Natural killer cell treated with Interleukin-12 subunit alpha and Interleukin-12 subunit beta and Interleukin-15 and Interleukin-18, amount 100 ng/mL, for 72 hours (primary cell): ENCODE measurements around the gene DUSP1. TPM values are rescaled to one million over a fixed set of nuclear protein-coding genes. Genes with fewer than 3 reads are reported as not detected.
A peak's percentile ranks its signal among the peaks of the same experiment; 100 is the strongest.

ENCODE experiments used
- ATAC-seq, 2 donors: fragments of 150-1000 bp; cut with Tn5 transposase in 1 of 2; sonication (Bioruptor Pico), chemical (Tn5 transposase) in 1 of 2; 2 replicates each; pipeline ENCODE4 v1.10.0; 2021
- DNase-seq: peaks from one replicate; pipeline ENCODE4 v3.0.0; 2022; ENCODE audit warnings: low spot score
- H3K27ac Mint-ChIP-seq, 2 donors: 1 replicate in 1 of 2; 2 replicates in 1 of 2; pipeline ENCODE4 v1.8.0; 2022; ENCODE audit warnings: mixed read lengths in 2 of 2, mild to moderate bottlenecking in 1 of 2, moderate library complexity in 1 of 2
- H3K27me3 Mint-ChIP-seq, 2 donors: 1 replicate in 1 of 2; 2 replicates in 1 of 2; pipeline ENCODE4 v1.8.0; 2022; ENCODE audit warnings: mixed read lengths in 2 of 2
- H3K36me3 Mint-ChIP-seq: one replicate; pipeline ENCODE4 v1.8.0; 2022; ENCODE audit warnings: mixed read lengths
- H3K4me1 Mint-ChIP-seq, 2 donors: 1 replicate in 1 of 2; 2 replicates in 1 of 2; pipeline ENCODE4 v1.8.0; 2022; ENCODE audit warnings: low read depth in 2 of 2, mixed read lengths in 2 of 2, mild to moderate bottlenecking in 1 of 2
- H3K4me3 Mint-ChIP-seq: one replicate; pipeline ENCODE4 v1.8.0; 2022; ENCODE audit warnings: mixed read lengths
- H3K9me3 Mint-ChIP-seq: 2 replicates; pipeline ENCODE4 v1.8.0; 2022; ENCODE audit warnings: mixed read lengths
- total RNA-seq, 2 donors: library from RNA; stranded (reverse); gene quantifications; one replicate each; pipeline ENCODE4 v1.2.3, GENCODE V29; 2022

DUSP1 gene
- total RNA-seq, 2 donors from 2014 or later, result 12.4 to 13.6 TPM

GRCh38 chr5:172805018-172805683 lies 34.2 kb upstream of the DUSP1 start:
- Mint-ChIP-seq H3K9me3 (no peaks in the 10 kb centered on the region), H3K36me3 (no peaks in the 10 kb centered on the region), H3K4me3 (peak overlapping the region; percentile 18), H3K4me1 (peaks cover 16 to 19% of the 10 kb centered on the region in 2 donors), H3K27ac (peak overlapping the region in 1 of 2 donors; percentile 67), H3K27me3 (no peaks in the 10 kb centered on the region)
- ATAC-seq (no peak), DNase-seq (no peak)

GRCh38 chr5:172802567-172803176 lies 31.7 kb upstream of the DUSP1 start:
- ATAC-seq (no peak), DNase-seq (no peak)
- Mint-ChIP-seq H3K4me3 (no peak overlapping the region), H3K4me1 (peaks cover 33 to 35% of the 10 kb centered on the region in 2 donors), H3K9me3 (no peaks in the 10 kb centered on the region), H3K36me3 (no peaks in the 10 kb centered on the region), H3K27ac (peak overlapping the region in 1 of 2 donors; percentile 20), H3K27me3 (no peaks in the 10 kb centered on the region)

DNA sequence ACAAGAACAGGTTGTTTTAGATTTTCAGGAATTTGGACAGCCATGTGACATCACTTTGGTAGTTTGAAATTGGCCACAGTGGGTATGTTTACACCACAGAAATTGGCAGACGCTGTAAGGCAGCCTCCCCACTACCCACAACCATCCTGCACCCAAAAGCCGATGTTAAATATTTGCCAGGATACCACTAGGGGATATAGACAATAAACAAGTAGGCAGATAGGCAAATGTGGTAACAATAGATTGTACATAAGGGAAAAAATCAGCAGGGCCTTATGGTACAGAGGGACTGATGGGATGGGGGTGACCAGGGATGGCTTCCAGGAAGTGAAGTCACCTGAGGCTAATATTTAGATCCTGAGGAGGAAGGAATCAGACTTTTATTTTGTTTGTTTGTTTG lies 31.1 kb upstream of the DUSP1 start:
- no peak for ATAC-seq
- no peak overlapping the region for H3K27ac Mint-ChIP-seq
- H3K4me3 Mint-ChIP-seq, result no peak overlapping the region

DNA sequence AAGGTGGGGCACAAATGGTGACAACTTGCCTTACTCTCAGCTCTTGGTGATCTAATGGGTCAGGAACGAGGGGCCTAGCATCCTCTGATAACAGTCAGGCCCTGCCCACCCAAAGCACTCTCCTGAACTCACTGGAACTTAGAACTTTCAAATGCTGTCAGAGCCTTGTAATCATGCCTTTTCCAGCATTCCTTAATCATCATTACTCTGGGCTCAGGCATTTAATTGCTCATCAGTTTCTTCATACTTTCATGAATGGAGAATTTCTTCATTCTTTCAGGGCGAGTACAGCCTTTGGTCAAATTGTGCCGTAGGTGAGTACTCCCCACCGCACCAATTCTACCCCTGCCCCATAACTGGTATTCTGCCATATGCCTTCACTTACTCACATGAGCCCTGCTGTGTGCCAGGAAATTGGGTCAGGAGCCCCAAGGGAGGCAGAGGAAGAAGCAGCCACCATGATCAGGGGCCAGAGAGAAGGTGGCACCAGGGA lies 30.2 kb upstream of the DUSP1 start:
- Mint-ChIP-seq H3K27me3 (peaks cover 0 to 3% of the 10 kb centered on the region in 2 donors), H3K9me3 (no peaks in the 10 kb centered on the region)

More for the DNA sequence above, 31.1 kb upstream of the DUSP1 start:
- Mint-ChIP-seq H3K27me3 (no peaks in the 10 kb centered on the region), H3K4me1 (peaks cover 32 to 33% of the 10 kb centered on the region in 2 donors), H3K9me3 (no peaks in the 10 kb centered on the region), H3K36me3 (no peaks in the 10 kb centered on the region)
- no peak for DNase-seq

GRCh38 chr5:172800088-172800551 lies 29.1 kb upstream of the DUSP1 start:
- ATAC-seq, result peak in 1 of 2 donors; percentile 50

More for the DNA sequence above, 30.2 kb upstream of the DUSP1 start:
- DNase-seq, result no peak
- no peaks in the 10 kb centered on the region for H3K36me3 Mint-ChIP-seq
- ATAC-seq, result no peak
- no peak overlapping the region for H3K27ac Mint-ChIP-seq
- no peak overlapping the region for H3K4me3 Mint-ChIP-seq
- H3K4me1 Mint-ChIP-seq, result peaks cover 26% of the 10 kb centered on the region in 2 donors

GRCh38 chr5:172799416-172799815 lies 28.4 kb upstream of the DUSP1 start:
- H3K4me3 Mint-ChIP-seq, result no peak overlapping the region
- peaks cover 19 to 24% of the 10 kb centered on the region in 2 donors for H3K4me1 Mint-ChIP-seq
- peaks cover 0 to 3% of the 10 kb centered on the region in 2 donors for H3K27me3 Mint-ChIP-seq
- no peaks in the 10 kb centered on the region for H3K36me3 Mint-ChIP-seq
- H3K9me3 Mint-ChIP-seq, result no peaks in the 10 kb centered on the region
- no peak for ATAC-seq
- peak overlapping the region; percentile 5 to 34 for H3K27ac Mint-ChIP-seq
- DNase-seq, result no peak

More at GRCh38 chr5:172800088-172800551, 29.1 kb upstream of the DUSP1 start:
- no peak for DNase-seq
- Mint-ChIP-seq H3K9me3 (no peaks in the 10 kb centered on the region), H3K27ac (peak overlapping the region; percentile 5 to 34), H3K27me3 (peaks cover 0 to 3% of the 10 kb centered on the region in 2 donors), H3K36me3 (no peaks in the 10 kb centered on the region), H3K4me1 (peaks cover 21 to 24% of the 10 kb centered on the region in 2 donors), H3K4me3 (no peak overlapping the region)

DNA sequence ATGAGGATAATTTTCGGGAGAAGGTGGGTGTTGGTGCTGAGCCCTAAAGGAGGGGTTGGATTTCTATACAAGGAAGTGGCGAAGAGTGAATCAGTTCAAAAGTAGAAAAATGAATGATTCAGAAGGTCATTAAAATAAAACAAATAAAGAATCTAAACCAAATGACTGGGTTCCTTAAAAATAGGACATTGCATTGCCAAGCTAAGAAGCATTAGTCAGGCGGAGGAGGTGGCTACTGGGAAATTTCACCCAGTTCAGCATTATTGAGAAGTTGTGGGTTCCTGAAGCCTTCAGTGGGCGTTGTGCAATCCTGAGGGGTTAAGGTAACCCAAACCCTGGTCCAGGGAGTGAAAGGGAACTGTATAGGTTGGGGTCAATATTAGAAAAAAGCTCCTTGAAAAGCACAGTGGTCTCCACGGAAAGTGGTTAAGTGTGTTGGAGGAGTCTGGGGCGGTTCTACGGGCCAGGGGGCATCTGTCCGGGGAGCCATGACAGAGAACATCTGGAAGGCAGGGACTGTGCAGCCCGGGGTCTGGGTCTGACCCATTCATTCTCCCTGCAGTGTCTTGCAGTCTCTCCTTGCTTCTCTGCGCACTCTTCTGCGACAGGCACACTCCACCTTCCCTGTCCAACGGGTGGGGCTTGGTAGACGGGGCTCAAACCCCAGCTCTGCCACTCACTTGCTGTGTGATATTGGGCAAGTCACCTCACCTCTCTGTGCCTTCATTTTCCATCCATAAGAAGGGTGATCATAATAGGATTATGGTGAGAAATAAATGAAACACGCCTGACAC lies 27.6 kb upstream of the DUSP1 start:
- no peaks in the 10 kb centered on the region for H3K9me3 Mint-ChIP-seq
- no peaks in the 10 kb centered on the region for H3K36me3 Mint-ChIP-seq
- ATAC-seq (peak; percentile 70 to 72), DNase-seq (no peak)
- H3K4me1 Mint-ChIP-seq, result peaks cover 19 to 28% of the 10 kb centered on the region in 2 donors
- H3K27me3 Mint-ChIP-seq, result peaks cover 0 to 3% of the 10 kb centered on the region in 2 donors
- H3K4me3 Mint-ChIP-seq, result peak overlapping the region; percentile 13
- H3K27ac Mint-ChIP-seq, result peak overlapping the region; percentile 18 to 50

DNA sequence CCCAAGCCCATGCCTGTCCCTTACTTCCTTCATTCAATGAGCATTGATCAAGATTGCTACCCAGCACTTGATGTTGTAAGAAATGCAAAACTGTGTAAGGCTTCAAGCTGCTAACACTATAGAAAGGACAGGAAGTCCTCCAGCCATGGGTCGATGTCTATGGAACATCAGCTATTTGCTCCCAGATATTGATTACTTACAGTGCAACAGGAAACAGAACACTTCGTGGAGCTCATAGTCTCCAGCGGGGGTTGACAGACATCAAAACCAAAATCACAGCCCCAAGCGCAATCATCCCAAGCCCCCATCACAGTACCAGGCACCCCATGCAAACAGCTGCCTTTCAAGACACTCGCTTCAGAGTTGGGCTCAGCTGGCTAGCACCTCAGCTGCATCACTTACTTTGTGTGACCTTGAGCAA lies 26.8 kb upstream of the DUSP1 start:
- Mint-ChIP-seq H3K27ac (peak overlapping the region; percentile 18 to 50), H3K9me3 (no peaks in the 10 kb centered on the region), H3K27me3 (peaks cover 0 to 3% of the 10 kb centered on the region in 2 donors), H3K4me3 (no peak overlapping the region), H3K4me1 (peaks cover 19 to 28% of the 10 kb centered on the region in 2 donors), H3K36me3 (no peaks in the 10 kb centered on the region)
- no peak for DNase-seq
- ATAC-seq, result no peak

DNA sequence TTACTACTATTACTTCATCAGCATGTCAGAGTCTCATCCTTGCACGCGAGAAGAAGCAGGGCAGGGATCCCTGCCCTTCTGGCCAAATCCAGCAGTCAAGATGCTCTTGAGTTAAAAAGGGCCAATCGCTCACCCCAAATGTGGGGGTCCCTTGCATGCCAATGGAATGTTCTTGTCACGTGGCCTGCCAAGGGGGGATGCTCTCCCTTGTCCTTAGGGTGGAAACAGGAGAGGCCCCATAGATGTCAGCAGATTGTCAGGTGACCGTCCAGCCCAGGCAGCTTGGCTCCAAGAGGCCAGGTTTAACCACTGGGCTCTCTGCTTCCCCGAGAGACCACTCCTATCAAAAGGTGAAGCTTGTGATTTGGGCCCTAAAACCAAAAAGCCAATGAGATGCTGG lies 25.3 kb upstream of the DUSP1 start:
- Mint-ChIP-seq H3K9me3 (no peaks in the 10 kb centered on the region), H3K36me3 (no peaks in the 10 kb centered on the region), H3K27me3 (peaks cover 0 to 3% of the 10 kb centered on the region in 2 donors), H3K27ac (no peak overlapping the region), H3K4me3 (no peak overlapping the region), H3K4me1 (peaks cover 19 to 28% of the 10 kb centered on the region in 2 donors)
- ATAC-seq, result no peak
- DNase-seq, result no peak

DNA sequence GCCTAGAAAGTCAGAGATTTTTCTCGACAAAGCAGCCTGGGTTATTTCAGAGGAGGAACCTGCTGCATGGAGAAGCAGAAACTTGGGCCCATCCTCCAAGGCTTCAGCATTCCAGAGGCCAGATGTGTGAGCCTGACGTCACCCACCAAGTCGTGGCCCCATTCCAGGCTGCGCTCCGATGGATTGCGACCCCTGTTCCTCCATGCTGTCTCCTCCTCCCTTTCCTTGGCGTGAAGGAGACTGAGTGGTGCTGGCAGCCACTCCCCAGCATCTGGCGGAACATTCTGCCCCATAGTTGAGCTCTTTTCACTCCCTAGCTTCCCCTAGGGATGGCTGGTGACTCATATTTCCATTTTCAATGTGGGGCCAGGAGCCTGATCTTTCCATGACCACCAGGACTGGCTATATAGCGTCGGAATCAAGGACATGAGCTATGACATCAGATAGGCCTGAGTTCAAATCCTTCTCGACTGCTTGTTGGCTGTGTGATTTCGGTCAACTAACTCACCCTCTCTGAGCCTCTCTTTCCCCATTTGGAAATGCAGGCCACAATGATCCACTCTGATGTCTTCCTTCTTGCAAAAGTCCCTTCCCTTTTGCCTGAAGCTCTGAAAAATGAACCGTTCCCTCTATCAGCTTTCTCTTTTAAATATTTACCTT lies 24.5 kb upstream of the DUSP1 start:
- Mint-ChIP-seq H3K9me3 (no peaks in the 10 kb centered on the region), H3K27me3 (peaks cover 0 to 3% of the 10 kb centered on the region in 2 donors), H3K36me3 (no peaks in the 10 kb centered on the region), H3K27ac (no peak overlapping the region), H3K4me3 (no peak overlapping the region), H3K4me1 (peaks cover 19 to 28% of the 10 kb centered on the region in 2 donors)
- ATAC-seq (no peak), DNase-seq (no peak)

GRCh38 chr5:172793577-172794488 lies 22.8 kb upstream of the DUSP1 start:
- Mint-ChIP-seq H3K36me3 (no peaks in the 10 kb centered on the region), H3K4me1 (peaks cover 9 to 19% of the 10 kb centered on the region in 2 donors), H3K9me3 (no peaks in the 10 kb centered on the region), H3K27me3 (peaks cover 0 to 3% of the 10 kb centered on the region in 2 donors), H3K4me3 (no peak overlapping the region), H3K27ac (no peak overlapping the region)
- no peak for DNase-seq
- no peak for ATAC-seq

GRCh38 chr5:172792701-172793570 lies 21.9 kb upstream of the DUSP1 start:
- peaks cover 0 to 3% of the 10 kb centered on the region in 2 donors for H3K27me3 Mint-ChIP-seq
- no peak overlapping the region for H3K27ac Mint-ChIP-seq
- no peak for ATAC-seq
- H3K4me1 Mint-ChIP-seq, result peaks cover 5 to 12% of the 10 kb centered on the region in 2 donors
- H3K36me3 Mint-ChIP-seq, result no peaks in the 10 kb centered on the region
- no peak overlapping the region for H3K4me3 Mint-ChIP-seq
- H3K9me3 Mint-ChIP-seq, result no peaks in the 10 kb centered on the region
- no peak for DNase-seq
